Kidney tubule cell (primary cell): Measurements from ENCODE around the gene VIM.

Source experiments
- DNase-seq: peaks from one replicate; pipeline ENCODE4 v3.0.0-alpha.2; 2018; ENCODE audit warnings: low spot score

The VIM gene

DNA sequence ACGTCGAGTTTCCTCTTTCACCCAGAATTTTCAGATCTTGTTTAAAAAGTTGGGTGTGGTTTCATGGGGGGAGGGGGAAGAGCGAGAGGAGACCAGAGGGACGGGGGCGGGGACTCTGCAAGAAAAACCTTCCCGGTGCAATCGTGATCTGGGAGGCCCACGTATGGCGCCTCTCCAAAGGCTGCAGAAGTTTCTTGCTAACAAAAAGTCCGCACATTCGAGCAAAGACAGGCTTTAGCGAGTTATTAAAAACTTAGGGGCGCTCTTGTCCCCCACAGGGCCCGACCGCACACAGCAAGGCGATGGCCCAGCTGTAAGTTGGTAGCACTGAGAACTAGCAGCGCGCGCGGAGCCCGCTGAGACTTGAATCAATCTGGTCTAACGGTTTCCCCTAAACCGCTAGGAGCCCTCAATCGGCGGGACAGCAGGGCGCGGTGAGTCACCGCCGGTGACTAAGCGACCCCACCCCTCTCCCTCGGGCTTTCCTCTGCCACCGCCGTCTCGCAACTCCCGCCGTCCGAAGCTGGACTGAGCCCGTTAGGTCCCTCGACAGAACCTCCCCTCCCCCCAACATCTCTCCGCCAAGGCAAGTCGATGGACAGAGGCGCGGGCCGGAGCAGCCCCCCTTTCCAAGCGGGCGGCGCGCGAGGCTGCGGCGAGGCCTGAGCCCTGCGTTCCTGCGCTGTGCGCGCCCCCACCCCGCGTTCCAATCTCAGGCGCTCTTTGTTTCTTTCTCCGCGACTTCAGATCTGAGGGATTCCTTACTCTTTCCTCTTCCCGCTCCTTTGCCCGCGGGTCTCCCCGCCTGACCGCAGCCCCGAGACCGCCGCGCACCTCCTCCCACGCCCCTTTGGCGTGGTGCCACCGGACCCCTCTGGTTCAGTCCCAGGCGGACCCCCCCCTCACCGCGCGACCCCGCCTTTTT is at the start of gene VIM:
TSS of gene VIM (plus strand) at position 151 of the 925 bp plus-strand sequence. CDS start 1,182 bp downstream, outside the sequence.
- peak; percentile 98 for DNase-seq

DNA sequence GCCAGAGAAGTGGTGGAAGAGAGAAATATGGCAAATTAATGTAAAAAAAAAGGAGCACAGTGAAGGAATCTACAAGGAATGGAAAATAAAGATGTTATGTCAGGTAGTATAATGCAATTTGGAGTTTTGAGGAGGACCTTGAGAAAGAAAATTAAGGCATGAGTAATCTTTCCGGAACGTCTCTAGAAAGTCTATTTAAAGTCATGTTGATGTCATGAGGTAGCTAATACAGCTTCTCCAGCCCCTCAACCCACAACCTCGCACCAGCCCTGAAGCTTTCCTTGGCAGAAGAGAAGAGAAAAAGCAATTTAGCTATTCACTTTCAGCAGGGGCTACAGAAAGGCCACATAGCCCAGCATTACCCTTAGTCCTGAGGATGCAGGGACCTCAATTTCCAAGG is 49.0 kb upstream of the VIM start:
- DNase-seq, result no peak

DNA sequence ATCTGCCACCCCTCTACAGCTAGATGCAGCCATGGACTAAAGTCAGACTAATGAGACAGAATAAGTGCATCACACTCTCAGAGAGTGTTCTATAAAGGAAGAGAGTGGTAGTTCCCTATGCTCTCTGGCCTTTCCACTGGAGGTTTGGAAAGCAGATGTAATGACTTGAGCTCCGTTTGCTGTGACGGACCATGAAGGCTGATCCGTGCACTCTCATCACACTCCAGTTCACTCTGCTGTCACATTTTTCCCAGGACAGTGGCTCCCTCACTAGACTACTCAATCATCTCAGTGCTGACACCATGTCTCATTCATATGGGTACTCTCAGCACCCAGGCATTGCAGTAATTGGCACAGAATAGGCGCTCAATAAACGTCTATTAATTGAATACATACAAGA is 46.9 kb upstream of the VIM start:
- no peak for DNase-seq

DNA sequence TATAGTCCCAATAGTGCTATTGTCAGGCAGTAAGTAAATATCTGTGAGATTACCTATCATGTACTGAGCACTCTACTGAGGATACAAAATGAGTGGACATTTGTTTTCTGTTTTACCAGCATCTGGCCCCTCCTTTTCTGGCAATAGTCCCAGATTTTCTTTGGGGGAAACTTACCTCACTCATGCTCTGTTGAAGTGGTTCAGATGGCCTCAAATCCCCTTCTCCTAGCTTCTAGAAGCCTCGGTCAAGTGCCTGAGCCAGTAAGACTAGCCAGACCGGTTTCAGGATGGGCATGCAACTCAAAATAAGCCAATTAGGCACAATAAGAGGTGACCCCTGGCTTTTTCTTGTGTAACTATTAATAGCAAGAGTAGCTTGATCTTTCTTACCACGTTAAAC is 46.3 kb upstream of the VIM start:
- peak; percentile 37 for DNase-seq

DNA sequence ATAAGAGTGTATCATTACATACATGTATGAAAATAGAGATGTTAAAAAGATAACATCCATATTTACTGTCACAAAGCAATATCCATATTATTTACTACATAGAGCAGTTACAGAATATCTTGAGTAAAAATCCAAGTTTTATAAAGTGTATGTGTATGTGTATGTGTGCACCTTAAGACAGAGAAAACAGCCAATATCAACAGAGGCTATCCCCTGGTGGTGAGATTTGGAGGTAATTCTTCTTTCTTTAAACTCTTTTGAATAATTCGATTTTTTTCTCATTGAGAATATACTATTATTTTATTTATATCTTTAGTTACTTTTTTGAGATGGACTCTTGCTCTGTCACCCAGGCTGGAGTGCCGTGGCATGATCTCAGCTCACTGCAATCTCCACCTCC is 44.9 kb upstream of the VIM start:
- DNase-seq, result no peak

DNA sequence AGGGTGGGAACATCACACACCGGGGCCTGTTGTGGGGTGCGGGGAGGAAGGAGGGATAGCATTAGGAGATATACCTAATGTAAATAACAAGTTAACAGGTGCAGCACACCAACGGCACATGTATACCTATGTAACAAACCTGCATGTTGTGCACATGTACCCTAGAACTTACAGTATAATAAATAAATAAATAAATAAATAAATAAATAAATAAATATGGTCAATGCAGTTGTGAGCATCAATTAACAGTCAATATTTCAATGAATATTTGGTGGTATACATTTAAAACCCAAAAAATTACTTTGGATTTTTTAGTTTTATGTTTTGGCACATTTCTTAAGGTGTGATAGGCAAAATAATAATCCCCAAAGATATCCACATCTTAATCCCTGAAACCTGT is 42.2 kb upstream of the VIM start:
- no peak for DNase-seq

DNA sequence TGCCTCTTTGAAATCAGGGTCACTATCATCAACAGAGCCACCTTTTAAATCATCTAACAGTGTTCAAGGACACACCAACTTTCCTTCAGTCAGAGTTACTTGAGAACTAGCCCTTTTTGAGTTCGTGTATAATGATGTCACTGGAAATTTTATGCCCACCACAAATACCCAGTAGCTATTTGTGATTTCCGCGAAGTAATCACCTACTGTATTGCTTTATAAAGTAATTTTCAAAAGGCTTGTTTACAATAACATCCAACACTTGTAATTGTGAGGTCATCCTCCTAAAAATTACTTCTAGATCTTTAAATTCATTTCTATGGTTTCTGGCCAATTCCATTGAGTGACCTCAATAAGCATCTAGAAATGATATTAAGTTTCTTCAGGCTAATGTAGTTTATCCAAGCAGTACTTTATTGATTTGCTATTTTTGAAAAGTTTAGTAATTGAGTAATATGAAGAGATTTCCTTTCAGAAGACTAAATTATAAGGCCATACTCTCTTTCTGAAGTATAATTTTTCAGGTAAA is 39.3 kb upstream of the VIM start:
- DNase-seq, result no peak

DNA sequence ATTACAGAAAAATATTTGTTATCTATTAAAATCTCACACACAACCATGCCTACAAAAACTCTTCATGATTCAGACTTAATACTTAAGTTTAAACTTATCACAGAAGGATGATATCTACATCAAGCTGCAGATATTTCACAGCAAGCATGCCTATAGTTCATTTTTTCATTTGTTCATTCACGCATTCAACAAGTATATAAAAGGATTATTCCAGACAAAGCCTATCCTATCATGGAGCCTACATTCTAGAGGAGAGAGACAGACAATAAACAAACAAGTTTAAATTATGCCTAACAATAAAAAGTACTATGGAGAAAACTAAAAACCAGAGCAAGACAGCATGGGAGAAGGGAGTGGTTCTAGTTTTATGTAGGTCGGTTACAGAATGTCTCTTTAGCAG is 37.4 kb upstream of the VIM start:
- DNase-seq, result no peak

DNA sequence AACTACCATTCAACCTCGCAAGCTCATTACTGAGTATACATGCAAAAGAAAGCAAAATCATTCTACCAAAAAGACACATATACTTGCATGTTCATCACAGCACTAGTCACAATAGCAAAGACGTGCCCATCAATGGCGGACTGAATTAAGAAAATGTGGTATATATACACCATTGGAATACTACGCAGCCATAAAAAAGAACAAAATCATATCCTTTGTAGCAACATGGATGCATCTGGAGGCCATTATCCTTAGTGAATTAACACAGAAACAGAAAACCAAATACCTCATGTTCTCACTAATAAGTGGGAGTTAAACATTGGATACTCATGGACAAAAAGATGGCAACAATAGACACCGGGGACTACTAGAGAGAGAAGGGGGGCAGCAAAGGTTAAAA is 33.0 kb upstream of the VIM start:
- no peak for DNase-seq

DNA sequence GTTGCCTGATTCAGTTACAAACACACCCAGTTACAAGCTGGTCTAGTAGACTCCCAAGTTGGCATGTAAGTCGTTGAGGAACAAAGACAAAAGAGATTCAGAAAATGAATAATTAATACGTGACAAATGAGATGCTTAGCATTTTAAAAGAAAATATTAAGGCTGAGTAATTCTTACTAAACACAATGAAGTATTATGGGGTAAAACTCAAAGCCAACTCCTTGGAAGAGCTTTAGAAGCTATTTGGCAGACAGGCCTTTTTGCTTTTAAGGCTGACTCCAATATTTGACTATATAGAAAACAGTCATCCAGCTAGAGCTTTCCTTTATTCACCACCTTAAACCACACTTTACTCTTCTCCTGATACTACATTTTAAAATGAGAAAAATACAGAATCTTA is 32.0 kb upstream of the VIM start:
- DNase-seq, result no peak

DNA sequence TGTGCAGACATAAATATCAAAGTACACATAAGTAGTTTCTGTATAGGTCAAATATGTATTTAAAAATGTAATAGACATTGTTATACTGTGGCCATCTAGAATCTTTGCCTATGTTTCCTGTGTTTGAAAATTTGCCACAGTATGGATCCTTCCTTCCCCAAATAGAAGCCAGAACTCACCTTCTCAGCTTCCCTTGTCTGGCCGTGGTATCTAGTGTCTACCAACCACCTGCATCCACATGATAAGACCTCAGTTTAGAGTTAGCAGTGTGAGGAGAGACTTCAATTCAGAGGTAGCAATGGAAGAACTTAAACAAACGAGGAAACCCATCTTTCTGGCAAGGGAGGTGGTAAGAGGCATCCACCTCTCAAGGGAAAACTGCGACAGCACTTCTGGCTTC is 31.5 kb upstream of the VIM start:
- no peak for DNase-seq

DNA sequence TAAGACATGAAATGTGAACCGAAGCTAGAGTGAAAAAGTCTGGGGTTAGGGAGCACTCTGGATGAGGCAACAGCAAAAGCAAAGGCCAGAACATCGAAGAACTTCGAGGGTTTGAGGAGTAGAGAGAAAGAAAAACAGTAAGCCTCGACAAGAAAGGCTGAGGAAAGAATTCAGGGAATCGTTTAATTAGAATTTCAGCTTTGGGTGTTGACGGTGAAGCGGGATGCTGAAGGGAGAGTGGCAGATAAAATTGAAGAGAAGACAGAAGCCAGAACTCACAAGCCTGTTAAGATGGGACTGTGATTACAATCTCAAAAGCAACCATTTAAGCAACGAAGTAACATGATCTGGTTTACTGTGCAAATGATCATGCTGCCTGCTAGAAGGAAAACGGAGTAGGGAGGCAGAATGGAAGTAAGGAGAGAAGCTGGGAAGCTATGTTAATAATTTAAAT is 28.7 kb upstream of the VIM start:
- peak; percentile 25 for DNase-seq

DNA sequence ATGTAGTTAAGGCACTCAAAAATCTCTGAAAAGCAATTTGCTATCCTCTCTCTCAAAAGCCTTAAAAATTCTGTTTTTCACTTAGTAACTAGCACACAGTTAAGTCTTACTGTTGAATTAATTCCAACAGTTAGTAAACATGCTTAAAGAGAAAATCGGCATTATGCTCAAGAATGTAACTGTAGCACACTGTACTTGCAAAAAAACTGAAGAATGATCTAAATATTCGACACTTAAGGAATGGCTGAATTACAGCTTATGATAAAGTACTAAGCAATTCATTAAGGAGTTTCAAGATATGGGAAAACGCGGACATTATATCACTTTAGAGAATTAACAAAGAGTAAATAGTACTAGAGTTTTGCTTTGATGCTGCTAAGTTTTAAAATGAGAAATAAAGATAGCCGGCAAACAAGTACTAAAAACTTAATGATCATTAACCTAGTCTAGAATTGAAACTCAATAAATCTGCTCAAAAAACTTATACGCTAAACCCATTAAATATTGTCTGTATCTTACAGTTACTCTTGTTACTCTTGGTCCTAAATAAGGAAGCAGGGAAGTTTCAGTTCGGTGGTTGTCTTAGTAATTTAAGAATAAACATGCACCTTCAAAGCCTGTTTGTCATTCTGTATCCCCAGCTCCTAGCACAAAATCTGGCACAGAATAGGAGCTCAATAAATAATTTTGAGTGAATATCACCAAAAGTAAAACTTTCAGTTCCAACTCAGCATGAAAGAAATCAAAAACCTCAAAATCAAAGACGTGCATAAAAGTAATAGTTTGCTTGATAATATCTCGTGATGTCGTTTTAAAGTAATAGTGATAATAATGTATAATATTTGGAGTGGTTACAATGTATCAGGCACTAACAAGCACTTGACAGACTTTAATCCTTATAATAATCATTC is 27.8 kb upstream of the VIM start:
- DNase-seq, result peak; percentile 62

DNA sequence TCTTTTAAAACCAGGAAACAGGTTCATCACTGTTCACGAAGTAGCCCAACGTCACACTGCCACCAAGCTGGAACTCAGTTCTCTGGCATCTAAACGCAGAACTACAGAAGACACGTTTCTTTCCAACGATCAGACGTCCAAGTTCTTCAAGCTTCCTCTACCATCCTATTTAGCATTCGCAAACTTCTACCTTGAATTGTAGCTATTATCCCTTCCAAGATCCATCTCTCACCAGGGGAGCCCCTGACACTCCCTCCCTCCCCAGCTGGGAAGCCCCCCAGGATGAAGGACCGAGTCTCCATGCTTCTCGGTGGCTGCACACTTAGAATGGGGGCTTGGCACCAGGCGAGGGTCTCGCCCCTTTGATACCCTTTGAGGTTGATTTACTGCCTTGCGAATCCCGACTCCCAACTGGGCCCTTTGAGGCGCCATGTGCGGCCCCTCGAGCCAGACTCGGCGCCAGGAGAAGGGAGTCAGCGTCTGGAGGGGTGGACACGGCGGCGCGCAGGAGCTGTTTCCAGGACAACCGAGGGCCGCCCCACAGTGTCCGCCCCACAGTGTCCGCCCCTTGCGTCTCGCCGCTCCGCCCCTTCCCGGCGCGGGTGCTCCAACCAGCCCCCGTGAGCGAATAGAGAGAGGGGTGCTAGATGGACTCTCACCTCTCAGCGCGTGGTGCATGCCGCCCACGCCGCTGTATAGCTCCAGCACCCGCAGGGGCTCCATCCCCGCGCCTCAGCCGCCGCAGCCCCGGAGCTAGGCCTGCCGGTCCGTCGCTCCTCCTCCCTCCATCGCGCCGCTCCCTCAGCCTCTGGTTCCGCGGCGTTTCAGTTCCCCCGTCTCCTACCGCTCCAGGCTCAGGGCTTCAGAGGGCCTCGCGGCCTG is 26.9 kb upstream of the VIM start, which contains the start of gene TRDMT1:
TSS of gene TRDMT1 (minus strand) at position 761 of the 882 bp plus-strand sequence. CDS start at position 723, 38 bp downstream.
- peak; percentile 94 for DNase-seq

DNA sequence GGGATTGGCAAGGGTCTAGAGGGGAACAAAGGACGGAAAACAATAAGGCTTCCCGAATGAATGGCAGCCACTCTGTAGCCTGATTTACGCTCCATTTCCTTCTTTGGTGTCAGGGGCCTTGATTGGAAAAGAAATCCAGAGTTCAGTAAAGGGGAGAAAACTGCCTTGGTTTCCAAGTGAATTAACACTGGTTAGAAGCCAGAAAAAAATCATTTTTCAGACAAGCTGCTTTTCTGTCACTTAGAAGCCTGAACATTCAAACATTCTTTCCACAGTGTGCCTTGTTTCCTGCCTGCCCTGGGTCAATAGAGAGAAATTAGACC is 26.3 kb upstream of the VIM start:
- no peak for DNase-seq

DNA sequence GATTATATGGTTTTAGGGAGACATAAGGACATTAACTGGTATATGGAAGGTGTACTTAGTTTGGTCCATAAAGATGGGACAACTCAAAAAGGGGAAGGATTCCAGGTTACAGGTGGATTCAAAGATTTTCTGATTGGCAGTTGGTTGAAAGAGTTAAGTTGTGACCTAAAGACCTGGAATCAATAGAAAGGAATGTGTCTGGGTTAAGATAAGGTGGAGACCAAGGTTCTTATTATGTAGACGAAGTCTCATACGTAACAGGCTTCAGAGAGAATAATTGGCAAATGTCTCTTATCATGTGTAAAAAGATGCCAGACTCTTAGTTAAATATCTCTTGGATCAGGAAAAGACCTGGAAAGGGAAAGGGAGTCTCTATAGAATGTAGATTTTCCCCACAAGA is 25.5 kb upstream of the VIM start:
- DNase-seq, result no peak

DNA sequence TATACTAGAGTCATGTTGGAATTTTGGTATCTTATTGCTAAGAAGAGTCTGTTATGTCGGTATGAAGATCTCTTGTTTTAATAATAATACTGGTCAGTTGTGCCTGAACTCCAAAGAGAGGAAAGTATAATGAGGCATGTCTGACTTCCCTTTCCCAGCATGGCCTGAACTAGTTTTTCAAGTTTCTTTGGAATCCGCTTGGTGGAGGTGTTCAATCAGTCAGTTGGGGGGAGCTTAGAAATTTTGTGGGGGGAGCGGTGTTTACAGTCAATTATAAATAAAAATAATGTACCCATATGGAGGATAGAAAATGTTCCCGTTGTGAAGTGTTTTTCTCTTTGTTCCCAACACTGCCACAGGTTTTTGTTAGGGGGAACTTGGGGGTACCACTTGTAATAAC is 25.0 kb upstream of the VIM start:
- DNase-seq, result no peak

DNA sequence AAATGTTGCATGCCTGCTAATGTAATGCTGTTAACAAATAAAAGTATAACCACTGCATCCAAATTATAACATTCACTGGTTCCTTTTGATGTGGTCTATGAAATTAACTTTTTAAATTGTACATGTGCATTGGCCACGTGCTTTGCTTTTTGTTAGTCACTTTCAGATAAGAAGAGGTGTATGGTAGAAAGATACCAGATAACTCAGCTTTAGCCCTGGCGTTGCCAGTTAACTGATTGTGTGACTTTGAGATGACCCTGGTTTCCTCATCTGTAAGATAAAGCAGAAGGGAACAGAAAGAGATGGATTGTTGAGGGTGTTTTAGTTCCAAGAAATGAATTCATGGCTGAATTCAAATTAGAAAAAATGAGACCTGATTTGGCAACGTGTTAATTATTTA is 24.6 kb upstream of the VIM start:
- no peak for DNase-seq

DNA sequence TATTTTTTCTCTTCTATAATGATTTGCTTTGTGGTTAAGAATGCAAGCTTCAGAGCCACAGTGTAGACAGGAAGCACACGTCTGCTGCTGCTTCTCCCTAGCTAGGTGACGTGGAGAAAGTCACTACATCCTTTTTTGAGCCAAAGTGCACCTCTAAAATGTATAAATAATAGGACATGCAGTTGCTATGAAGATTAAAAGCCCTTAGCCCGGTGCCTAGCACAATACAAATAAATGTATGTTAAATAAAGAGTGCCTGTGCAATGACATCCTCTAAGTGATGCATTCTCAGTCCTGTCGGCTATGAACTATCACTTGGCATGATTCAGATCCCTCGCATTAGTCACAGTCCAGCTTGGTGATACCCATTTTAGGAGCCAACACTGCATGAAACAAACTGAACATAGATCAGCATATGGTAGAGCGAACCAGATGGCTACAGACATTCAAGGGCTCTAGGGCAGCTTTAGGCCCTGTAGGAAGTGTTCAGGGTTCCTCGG is 21.8 kb upstream of the VIM start:
- DNase-seq, result peak; percentile 94

DNA sequence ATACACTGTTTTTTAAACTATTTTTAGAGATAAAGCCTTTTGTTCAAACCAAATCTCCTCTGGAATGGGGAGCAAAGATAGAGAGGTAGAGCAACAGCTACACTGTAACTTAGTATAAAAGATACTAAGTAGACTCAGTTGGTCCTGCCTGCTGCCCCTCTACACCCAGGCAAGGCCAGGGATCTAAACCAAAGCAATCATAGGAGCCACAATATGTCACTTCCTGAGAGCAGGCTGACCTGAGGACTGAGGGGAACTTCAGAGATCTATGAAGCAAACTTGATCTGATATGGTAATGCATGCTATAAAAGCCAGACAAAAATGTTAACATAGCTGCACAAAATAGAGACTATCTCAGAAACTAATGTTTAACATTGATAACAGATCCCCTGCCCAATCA is 19.6 kb upstream of the VIM start:
- no peak for DNase-seq

DNA sequence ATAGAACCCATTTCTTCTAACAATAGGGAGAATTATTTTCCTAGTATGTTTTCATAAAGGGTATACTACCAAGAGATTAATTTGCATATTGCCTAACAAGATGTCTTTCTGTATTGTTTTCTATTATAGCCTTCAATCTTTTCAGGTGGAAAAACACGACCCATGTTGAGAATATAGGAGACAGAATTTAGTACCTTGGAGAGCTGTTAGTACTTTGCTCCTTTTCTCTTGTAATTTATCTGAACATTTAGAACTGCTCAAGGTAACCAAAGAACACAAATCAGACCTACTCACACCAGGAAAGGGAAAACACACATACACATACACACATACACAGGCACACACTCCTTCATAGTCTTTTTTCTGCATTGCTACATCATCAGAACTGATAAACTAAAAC is 18.7 kb upstream of the VIM start:
- DNase-seq, result no peak

DNA sequence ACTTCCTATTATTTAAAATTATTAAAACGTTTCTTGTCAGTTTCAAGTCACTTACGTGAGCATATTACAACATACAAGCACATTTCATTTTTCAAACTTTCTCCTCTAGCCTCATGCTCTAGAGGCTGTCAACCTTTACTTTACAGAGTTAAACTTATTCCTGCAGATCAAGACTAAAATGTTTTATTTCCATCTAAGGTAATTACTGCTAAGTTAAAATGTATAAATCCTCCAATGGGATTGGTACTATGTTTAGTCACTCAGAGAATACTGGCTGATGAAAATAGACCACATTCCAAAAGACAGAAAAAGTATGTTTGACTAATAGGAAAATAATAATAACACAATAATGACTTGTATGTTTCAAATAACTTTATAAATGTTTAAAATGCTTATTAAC is 18.2 kb upstream of the VIM start:
- no peak for DNase-seq
